IPS DF 4.7 (cell line): ENCODE data around the gene FN1.
"Not testable (repeated sequence)": the region's sequence is repeated elsewhere in the genome, so short reads cannot be mapped to it uniquely, and the experiment has no call there.

Source experiments
- DNase-seq: peaks from one replicate; pipeline ENCODE4 v3.0.0-alpha.2; 2013; ENCODE audit warnings: low spot score; ENCODE audit errors: extremely low read depth

FN1 gene

DNA sequence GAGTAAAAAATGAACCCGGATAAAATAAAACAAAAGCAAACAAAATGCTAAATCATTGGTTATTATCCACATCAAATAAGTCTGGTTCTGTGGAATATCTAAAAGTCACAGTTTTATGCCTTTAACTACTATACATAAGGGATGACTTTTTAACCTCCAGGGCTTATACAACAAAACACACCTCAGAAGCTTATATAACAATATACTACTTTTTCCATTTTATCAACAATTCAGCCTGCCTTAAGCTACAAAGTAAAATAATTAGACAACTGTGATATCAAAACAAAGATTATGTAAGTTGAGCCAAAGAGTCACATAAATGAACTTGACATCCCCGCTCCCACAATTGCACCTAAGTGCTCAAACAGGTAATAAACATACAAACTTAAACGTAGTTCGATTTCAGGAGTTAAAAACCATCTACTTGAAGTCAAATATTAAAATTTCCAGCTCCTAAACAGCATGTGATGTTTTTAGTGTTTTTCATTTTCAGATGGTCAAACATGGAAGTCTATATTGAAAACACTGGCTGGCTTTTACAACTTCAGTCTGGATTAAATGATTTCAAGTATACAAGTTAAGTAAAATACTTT is 69.3 kb downstream of the FN1 start:
- DNase-seq = no peak

DNA sequence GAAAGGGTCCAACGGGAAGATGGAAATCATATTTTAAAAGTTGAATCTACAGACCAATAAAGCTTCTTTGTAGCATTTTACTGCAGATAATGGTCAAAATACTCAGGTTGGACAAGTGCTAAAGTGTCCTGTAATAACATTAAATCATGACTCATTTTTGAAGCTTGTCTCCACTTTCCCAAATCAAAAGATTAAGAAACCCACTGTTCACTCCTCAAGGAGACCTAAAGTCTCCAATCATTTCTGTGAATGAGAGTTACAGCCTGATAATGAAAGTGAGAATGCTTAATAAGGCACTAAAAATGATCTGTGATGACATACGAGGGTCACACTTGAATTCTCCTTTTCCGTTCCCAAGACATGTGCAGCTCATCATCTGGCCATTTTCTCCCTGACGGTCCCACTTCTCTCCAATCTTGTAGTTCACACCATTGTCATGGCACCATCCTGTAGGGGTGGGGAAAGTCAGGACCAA is 70.6 kb downstream of the FN1 start:
- DNase-seq = no peak

DNA sequence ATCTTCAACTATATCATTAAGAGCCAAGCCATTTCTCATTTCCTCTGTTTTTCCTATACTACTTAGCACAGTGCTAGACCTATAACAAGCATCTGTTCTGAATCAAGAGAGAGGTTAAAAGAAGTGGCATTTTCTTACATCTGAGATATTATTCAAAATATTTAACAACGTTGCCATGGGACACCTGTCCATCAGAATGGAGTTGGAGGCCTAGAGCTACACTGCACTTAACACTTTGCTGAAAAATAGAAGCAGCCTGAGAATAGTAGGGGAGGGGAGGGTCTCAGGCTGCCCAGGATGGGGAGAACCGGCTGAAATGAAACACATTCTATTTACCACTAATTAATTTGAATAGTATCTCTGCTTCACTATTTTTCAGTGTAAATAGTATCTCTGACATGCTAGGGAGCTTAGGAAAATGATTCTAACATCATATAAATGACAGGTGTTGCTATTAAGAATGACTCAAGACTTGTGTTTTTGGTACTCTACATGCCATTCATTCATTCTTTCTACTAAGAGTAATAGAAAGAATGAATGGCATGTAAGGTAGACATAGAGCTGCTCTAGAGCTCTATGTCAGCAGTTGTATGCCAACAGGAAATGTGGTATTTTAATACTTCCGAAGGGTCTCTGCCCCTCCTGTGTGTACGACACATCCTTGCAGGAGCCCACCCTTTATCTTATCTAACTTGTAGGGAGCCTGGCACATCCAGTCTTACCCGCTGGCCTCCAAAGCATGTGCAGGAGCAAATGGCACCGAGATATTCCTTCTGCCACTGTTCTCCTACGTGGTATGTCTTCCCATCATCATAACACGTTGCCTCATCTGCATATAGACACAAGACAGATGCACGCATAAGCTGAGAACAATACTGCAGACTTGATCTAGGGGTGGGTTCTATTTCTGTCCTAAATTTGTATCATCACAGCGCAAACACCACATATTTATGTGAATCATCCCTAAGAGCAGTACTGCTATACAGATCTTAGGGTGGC is 71.4 kb downstream of the FN1 start:
- no peak for DNase-seq

DNA sequence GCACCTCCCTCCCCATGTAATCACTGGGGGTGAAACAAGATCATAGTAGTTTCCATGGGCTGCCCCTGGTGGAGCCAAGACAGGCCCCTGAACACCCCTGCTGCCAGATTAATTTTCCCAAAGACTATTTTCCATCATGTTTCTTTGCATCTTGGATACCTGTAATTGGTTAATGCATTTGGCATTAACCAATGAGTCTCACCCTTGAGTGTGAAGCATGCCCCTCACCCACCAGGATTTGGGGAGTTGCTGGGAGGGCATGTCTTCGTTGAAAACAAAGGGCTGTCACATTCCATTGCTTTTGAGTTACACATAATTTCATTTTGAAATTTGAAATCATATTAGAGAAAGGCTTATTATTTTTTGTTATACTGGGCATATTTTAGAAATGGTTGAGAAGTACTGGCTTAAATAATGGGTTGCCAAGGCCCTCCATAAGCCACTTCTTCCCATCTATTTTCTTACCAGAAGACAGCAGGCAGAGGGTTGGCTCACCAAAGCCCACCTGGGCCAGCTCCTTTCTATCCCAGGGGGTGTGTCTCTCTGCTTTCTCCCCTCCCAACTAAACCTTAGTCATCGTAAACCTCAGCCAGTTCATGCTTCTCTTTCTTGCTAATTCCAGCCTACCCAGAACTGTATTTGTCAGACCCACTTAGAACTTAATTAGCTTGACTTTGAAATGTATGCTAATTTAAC is 72.3 kb downstream of the FN1 start:
- DNase-seq = no peak

DNA sequence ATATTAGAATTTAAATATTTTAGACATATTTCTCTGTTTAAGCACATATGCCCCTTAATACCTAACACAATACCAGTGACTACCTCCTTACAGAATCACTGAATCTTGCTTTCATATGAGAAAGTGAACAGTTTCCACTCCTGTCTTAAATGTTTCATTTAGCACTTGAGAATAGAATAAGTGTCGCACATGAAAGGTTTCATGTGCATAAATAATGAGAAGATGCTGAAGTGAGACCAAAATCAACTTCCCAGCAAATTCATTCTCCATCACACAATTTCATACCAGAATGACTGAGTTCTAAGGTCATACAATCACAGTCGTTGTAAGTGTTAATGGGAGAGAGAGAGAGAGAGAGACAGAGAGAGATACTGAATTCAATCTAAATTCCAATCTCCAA is 72.8 kb downstream of the FN1 start:
- no peak for DNase-seq

DNA sequence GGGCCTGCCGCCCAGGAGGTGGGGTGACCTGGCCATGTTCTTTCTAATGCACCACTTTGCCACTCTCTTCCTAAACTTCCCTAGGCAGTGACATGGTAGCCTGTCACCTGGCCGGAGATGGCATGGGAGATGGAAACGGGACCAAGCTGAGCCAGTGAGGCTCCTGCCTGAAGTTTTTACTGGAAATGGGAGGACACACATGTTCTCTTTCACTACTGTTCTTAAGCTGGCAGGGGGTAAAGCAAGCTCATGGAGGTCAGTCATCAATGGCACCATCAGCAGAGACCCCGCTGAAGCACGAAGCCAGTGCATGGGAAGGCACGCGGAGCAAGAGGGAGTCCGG is 73.3 kb downstream of the FN1 start:
- DNase-seq = no peak

DNA sequence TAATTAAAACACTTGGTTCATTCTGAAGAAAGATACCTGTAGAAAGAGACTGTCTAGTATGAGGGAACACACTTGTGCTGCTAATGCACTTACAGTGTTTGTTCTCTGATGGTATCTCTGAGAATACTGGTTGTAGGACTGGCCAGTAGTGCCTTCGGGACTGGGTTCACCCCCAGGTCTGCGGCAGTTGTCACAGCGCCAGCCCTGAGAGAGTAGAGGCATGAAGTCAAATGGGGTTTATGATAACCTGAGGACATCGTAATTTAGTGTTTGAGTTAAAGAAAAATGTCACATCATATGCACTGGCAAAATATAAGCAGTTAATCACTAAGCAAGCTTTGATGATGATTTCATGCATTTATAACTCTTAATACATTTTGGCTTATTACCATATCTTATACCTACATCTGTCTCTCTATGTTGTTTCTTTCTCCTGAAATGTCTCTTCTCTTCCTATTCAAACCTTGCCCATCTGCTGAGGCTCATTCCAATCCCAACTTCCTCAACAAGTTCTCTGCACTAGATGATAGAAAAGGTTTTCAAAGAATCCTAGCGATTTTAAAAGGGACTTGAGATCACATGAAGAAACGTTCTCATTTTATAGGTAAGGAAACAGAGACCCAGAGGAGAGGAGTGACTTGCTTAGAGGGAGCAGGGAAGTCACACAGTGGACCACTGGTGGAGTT is 73.8 kb downstream of the FN1 start:
- DNase-seq = no peak

DNA sequence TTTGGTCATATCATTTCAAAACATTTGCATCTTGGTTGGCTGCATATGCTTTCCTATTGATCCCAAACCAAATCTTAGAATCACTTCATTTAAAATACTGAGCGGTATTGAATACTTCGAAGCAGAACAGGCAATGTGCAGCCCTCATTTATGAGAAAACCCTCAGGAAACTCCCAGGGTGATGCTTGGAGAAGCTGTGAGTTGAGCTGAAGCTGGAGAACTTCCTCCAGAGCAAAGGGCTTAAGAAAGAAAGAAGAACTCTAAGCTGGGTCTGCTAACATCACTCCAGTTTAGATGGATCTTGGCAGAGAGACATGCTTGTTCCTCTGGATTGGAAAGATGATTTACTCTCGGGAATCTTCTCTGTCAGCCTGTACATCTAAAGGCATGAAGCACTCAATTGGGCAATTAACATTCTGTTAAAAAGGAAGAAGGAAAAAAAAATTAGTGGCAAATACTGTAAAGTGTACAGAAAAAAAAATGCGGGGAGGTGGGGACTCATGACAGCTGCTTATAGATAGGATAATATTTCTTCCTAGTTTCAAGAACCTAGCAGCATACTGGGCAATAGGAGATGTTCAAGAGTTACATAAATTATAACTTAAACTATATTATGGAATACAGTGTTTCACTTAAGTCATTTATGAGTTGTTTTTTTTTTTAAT is 74.5 kb downstream of the FN1 start:
- DNase-seq = no peak

DNA sequence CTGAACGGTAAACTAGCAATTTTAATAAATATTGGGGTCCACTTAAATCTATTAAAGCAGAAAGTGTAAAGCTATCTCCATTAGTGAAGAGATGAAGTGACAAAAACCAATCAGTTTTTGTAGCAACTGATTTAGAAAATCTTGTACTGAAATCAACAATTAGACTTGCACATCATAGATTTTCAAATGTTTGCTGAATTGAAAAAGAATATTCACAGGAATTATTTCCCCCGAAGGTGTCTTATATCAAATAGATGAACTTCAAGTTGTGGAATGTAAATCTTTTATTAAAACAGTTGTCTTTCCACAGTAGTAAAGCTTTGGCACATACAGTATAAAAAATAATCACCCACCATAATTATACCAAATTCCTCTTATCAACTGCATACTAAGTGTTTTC is 75.3 kb downstream of the FN1 start:
- no peak for DNase-seq

DNA sequence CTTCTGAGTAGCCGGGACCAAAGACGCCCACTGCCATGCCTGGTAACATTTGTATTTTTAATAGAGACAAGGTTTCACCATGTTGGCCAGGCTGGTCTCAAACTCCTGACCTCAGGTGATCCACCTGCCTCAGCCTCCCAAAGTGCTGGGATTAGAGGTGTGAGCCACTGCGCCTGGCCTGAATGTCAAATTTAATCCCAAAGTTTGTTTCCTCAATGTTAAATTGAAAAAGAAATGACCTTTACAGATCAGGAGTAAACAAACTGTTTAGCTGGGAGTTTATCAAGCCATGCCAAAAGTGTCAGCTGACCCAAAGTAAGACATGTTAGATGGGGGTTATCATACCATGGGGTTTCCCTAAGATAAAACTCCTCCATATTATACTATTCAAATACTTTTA is 75.8 kb downstream of the FN1 start:
- DNase-seq = not testable (repeated sequence)

DNA sequence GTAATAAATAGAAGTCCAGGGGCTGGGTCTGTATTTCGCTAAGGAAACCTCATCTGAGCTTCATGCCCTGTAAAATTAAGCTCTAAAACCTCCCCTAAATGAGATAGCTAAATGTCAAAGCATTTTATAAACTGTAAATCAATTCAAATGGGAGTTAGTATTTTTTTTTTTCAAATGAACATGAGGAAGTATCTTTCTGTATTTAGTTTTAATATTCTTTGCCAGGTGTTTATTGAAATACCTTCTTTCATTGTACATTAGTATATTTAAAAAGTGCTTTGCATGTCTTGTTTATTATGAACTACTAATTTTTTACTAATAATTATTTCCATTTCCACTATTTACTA is 76.3 kb downstream of the FN1 start:
- DNase-seq = no peak

DNA sequence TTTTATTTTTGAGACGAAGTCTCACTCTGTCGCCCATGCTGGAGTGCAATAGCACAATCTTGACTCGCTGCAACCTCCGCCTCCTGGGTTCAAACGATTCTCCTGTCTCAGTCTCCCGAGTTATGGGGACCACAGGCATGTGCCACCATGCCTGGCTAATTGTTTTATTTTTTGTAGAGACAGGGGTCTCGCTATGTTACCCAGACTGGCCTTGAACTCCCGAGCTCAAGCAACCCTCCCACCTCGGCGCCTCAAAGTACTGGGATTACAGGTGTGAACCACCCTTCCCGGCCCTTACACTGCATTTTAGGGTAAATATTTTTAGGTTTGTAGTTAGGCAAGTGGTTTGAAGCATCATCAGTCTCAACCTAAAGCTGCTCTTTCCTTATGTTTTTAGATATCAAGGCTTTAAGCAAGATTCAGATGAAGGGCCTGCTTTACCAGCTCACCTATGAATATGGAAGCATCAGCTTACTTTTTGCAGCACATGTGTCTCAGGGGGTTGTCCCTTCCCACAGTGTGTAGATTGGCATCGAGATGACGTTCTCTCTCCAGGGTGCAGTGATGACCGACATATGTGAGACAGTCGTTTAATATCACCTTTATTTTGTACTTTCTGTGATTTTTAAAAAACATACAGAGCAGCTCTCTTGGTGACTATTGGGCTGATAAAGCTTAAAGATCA is 76.8 kb downstream of the FN1 start:
- no peak for DNase-seq

DNA sequence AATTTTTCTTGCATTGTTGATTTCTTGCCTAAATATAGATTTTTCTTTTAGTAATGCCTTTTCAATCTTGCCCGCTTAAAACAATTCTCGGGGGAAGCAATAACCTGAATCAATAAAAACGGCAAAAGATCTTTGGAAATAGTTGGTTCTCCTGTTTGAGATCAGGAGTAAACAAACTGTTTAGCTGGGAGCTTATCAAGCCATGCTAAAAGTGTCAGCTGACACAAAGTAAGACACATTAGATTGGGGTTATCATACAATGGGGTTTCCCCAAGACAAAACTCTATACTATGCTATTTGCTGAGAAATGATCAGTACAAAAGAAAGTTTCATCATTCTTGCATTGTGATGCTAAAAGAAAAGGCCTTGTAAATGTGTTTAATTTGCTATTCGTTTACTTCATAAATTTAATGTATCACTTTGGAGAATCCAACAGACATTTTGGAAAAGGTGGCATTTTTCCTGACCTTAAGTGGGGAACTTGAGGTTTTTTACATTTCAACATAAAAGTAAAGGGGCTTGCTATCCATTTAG is 77.5 kb downstream of the FN1 start:
- DNase-seq = no peak

DNA sequence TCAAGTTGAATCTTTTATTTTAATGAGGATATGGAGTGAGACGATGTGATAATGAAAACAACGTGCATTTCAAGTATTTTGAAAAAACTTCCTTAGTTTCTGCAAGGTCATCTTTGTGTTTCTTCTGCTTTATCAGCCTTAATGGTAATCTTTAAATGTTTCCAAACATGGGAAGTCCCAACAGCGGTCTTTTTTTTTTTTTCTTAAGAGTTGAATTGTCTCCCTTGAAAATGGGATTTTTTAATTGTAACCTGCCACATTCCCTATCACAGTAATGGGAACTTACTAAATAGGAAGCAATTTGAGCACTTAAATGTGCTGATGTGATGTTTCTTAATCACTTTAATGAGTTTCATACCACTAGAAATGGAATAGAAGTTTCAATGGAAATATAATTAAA is 78.2 kb downstream of the FN1 start:
- DNase-seq = no peak

DNA sequence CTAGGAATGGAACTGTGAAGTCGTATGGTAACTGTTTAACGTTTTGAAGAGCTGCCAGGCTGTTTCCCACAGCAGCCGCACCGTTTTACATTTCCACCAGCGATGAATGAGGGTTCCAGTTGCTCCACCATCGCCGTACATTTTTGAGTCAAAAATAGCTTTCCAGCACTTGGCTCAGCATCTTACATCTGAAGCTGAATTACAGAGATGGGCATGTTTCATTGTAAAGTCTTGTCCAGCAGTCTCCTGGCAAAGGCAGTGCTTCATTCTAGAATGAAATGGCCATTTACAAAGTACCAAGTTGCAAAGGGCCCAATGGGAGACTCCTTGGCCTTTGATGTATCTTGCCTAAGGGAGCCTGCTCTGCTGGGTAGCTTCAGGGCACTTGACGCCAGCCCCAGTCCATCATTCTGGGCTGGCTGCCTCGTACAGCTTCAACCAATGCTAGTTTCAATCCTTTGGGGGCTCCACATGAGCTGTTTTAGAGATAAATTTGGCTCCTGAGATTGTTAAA is 78.9 kb downstream of the FN1 start:
- DNase-seq = no peak

DNA sequence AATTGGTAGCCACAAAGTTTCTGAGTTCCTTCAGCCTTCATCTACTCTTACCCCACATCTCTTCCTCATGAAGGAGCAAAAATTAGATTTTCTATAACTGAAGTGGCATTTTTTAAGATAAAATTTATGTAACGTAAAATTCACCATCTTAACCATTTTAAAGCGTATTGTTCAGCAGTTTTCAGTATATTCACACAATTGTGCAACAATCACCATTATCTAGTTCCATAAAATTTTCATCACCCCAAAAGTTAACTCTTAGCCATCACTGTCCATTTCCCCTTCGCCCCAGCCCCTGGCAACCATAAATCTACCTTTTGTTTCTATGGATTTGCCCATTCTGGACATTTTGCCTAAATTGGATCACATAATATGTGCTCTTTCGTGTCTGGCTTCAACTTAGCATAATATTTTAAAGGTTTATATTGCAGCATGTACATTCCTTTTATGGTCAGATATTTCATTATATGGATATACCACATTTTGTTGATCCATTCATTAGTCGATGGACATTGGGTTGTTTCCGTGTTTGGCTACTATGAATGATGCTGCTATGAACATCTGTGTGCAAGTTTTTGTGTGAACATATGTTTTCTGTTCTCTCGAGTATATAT is 79.4 kb downstream of the FN1 start:
- DNase-seq = no peak

DNA sequence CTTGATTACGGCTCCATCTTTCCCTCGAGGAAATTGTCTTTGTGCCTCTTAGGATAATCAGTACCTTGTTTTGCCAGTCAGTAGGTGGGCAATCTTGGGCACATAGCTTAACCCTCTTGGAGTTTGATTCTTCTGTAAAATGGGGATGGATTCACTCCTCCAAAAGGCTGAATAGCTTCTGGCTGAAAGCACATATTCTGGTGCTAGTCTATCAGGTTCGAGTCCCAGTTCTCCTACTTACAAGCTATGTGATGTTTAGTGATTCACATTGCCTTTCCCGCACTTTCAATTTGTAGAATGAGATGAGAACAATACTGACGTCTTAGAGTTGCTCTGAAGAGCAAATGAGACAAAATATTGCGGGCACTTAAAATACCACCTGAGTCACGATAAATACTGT is 80.1 kb downstream of the FN1 start:
- no peak for DNase-seq

DNA sequence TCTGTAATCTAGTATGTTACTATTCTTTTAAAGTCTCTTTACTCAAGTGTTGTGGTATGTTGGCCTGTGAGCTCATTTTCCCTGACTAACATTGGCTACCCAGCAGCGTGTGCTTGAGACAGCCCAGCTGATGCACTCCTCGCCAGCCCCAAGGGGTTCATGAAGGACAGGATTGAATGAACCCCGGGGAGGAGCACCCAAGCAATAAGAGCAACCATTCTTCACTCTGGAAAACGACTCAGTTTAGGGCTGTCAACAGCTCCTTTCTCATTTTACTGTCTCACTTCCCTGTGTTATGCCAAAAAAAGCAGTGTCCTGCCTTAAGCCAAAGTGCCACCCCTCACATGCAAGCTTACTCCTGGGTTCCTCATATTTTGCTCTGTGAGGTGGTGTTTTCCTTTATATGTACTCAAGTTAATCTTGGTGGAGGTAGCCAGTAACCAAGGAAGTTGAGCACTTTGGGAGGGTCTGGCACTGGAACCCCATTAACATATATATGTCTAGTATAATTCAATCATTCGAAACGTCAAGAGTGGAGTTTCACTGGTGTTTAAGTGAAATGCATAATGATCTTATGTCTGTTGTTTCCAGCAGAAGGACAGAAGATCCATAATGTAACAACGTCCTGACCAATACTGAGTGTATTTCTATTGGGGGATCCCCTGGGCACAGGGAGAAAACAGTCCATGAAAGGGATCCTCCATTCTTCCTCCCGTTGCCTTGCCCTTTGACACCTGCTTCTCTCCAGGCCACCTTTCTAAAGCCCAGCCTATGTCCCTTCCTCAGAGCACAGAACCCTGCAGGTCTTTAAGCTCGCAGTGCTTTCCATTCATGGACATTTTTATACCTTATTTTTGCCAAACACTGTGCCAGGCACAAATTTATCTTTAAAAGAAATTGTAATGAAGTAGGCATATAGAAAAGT is 80.8 kb downstream of the FN1 start:
- no peak for DNase-seq

DNA sequence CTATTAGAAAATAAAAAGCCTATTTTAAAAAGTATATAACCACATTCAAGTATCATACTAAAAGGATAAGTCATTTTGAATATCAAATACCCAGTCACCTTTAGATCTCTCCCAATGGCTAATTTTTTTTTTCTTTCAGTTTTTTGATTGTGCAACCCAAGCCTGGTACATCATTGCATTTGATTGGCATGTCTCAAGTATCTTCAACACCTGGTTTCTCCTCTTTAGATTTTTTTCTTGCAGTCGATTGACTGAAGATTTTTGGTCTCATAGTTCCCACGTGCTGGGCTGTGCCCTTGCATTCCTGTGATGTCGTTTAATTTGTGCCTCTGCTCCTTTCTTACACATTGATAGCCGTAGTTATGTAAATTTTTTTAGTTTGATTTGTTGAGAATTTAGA is 83.3 kb downstream of the FN1 start:
- DNase-seq = no peak
